NCI-H1694 (cell line): Measurements from ENCODE around the gene SERPINA9.

ENCODE experiments used
- DNase-seq: peaks from one replicate; lab custom pipeline; 2025; lab: John Stamatoyannopoulos, UW

SERPINA9 gene

DNA sequence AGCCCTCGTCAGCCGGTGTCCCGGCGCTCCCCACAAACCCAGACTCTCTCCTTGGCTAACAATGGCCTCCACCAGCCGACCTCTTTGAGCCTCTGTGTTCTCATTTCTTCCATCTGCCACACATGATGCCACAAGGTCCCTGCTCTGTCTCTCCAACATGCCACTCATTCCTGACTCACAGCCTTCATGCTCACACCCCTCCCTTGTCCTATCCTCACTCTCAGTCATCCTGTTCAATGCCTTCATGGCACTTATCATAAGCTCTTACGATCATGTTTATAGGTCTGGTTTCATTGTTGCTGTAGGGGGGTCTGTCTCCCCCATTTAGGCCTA lies 13.8 kb downstream of the SERPINA9 start:
- DNase-seq = no peak

- DNase-seq = no peak
Measured at GRCh38 chr14:94461526-94462218, 14.3 kb downstream of the SERPINA9 start.

DNA sequence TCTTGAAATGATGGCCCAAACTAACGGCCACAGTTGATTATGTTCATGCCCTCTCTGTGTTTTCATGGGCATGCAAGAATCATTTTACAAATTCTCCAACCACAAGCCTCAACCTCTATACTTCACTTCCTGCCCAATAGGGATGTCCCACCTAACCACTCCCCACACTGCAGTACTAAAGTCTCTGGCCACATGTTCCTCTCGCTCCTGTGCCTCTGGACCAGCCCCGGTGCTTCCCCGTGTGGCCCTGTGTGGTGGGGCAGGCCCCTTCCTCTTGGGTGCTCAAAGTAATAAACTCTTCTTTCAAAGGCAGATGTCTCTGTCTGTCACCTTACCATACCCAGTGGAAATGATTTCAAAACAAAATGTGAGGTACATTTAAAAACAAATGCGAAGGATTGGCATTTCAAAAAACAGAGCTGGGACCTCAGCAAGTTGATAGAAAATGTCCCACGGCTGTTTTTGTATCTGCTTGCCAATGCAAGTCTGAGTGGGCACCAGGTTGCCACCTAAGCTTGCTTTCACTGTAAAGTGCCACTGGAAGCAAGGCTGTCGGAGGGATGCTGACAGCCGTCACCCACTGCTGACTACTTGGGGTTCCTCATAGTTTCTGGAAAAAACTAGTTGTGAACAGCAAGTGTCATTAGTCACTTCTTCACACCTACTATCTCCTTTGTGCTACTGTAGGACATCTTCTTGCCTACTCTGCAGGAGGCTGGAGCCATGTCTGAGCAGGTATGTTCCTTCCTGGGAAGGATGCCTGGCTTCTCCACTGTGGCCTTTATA lies 15.2 kb downstream of the SERPINA9 start:
- DNase-seq = no peak

DNA sequence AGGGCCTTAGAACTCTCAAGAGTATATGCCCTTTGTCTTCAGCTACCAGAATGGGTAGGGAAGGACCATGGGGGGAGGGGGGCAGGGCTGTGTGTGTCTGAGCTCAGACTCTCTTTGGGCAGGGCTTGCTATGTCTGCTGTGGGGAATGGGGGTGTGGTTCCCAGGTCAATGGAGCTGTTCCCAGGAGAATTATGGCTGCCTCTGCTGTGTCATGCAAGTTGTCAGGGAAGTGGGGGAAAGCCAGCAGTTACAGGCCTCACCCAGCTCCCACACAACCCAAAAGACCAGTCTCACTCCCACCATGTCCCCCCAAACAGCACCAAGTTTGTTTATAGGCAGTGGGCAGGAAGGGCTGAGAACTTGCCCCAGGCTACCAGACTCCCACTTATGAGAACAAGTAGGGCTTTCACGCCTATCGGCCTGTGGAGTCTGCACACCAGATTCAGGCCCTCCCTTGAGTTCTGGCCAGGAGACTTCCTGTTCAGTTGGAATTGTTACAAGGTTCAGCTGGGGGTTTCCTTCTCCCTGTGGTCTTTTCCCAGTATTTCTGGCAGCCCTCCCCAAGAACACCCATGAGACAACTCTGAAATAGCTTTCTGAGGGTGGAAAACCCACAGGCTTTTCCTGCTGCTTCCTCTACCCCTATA lies 17.3 kb downstream of the SERPINA9 start:
- no peak for DNase-seq

DNA sequence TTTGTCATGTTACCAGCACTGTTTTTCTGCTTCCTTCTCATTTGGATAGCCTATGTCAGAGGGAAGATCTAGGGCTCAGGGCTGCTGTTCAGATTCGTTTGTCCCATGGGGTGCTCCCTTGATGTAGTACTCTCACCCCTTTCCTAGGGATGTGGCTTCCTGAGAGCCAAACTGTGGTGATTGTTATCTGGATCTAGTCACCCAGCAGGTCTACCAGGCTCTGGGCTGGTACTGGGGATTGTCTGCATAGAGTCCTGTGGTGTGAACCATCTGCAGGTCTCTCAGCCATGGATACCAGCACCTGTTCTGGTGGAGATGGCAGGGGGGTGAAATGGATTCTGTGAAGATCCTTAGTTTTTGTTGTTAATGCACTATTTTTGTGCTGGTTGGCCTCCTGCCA lies 17.9 kb downstream of the SERPINA9 start:
- DNase-seq = no peak

- no peak for DNase-seq
Measured at GRCh38 chr14:94455928-94456327, 20.1 kb downstream of the SERPINA9 start.

DNA sequence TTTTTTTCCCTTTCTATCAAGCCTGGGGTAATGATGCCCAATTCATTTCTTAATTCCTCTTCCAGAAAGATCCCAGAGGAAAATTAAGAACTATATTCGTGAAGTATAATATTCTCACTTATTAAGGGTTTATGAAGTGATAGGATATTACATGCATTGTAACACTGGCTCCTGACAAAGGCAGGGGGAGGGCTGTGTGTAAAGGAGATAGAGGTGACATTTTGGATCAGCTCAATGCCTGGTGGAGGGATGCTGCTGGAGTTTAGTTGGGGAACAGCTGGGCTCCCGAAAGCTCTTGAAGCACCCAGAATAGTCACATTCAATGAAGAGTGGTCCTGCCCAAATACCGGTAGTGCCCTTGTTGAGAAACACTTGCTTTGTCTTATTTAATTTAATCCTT lies 24.2 kb downstream of the SERPINA9 start:
- no peak for DNase-seq

- DNase-seq = no peak
Measured at GRCh38 chr14:94451091-94451771, 24.8 kb downstream of the SERPINA9 start.

- DNase-seq = no peak
Measured at GRCh38 chr14:94450722-94451090, 25.3 kb downstream of the SERPINA9 start.

- no peak for DNase-seq
Measured at GRCh38 chr14:94449930-94450329, 26.1 kb downstream of the SERPINA9 start.

DNA sequence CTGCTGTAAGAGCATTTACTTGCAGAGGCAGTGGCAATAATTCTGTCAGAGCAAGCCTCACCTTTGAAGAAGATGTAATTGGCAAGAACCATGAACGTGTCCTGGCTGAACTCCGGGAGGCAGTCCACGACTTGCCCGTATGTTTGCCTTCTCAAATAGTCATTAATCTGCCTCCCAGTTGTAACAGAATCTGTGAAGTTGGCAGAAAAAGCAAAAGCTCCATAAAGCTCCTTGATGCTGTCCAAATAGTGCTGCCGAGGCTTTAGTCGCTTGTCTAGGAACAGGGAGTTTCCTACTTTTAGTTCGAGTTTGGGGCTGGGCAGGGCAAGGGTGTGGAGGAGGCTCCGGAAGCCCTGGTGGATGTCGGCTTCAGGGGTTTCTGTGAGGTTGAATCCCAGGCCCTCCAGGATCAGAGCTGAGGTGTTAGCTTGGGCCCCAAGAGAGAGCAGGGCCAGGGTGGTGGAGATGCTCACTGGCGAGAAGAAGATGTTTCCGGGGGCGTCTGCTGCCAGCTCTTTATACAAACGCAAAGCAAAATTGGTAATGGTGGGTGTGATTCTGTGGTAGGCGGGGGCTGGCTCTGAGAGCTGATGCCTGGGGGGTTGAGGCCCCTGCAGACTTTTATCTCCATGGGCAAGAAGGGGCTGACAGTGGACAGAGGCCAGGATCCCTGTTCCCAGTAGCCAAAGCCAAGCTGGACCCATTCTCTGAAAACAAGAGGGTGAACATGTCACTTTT lies 27.8 kb downstream of the SERPINA9 start:
- peak; percentile 31 for DNase-seq

GRCh38 chr14:94447206-94447605 lies 28.8 kb downstream of the SERPINA9 start:
- DNase-seq = no peak

- no peak for DNase-seq
Measured at GRCh38 chr14:94446126-94446525, 29.9 kb downstream of the SERPINA9 start.

DNA sequence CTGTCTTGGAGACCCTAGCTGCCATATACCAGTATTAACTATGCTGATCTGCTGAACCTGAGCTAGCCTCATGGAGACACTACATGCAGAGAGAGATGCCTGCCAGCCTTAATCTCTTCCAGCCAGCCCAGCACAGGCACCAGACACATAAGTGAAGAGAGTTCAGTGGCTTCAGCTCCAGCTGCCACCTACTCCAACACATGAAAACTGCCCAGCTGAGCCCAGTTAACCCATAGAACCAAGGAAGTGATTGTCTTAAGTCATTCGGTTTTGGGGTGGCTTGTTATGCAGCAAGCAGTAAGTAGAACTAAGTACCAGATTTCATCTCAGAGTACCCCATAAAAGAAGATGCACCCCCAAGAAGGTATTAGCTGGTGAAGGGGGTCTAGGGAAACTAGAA lies 31.0 kb downstream of the SERPINA9 start:
- no peak for DNase-seq

DNA sequence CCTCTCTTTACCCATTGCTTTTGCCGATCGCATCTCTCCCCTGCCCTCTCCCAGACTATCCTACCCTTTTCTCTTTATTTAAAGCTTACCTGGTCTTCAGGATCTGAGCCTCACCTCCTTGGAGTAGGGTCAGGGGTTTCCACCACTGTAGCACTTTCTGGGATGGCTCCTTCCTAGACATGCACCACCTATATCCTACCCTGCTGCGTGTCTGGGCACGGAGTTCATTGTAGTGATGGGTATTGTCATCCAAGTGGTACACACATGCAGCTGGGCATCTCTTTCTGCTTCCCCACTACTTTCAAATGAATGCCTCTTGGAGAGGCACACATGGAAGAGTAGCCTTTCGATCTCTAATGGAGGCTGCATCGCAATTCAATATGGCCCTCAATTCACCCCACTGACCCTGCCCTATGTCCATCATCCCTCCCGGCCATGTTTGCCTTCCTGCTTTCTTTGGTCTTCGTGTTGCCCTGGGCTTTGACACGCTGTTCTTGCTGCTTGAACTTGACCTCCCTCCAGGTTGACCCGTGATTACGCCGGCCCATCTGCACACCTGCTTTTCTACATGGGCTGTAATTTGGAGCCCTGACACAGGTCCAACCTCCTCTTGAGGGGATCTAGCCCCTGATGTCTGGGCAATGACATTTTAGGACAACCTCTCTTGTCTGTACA lies 34.3 kb downstream of the SERPINA9 start:
- DNase-seq = no peak

DNA sequence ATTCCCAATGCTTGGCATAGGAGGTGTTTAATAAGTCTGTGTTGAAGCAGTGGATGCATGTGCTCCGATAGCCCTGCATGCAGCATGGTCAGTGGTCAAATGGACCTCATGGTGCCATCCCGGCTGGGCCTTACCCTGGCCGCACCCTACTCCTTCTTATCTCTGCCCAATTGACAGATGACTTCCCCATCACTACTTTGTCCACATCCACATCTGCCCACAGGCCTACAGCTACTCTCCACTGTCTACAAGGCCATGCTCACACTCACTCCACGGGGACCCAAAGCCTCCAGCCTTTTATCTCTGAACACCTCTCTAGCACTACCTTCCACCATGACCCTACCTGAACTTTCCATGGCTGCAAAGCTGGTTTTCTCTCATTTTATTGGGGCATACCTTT lies 34.9 kb downstream of the SERPINA9 start:
- DNase-seq = no peak

DNA sequence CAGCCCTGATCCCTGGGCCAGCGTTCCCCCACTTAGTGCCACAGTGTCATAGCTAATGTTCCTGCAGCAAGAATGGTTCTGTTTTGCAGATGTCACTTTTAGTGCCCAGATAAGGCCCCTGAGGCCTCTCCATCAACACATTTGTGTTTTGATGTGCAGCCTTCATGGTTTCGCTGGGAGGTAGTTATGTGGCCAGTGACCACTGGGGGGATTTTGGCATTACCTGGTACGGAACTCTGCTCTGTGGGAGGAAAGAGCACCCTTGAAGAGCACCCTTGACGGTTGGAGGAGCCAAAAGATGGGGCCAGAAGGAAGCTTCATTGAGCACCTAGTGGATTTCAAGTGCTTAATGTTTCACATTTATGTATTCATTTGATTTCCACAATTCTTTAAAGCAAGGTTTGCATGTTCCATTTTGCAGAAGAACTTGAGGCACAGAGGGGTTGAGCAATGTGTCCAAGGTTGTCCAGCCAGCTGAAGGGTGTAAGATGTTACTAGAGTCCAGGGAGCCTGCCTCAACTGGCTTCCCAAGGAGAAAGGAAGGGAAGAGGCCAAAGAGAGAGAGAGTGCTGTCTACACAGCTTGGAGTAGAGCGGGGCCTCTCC lies 36.4 kb downstream of the SERPINA9 start:
- no peak for DNase-seq

DNA sequence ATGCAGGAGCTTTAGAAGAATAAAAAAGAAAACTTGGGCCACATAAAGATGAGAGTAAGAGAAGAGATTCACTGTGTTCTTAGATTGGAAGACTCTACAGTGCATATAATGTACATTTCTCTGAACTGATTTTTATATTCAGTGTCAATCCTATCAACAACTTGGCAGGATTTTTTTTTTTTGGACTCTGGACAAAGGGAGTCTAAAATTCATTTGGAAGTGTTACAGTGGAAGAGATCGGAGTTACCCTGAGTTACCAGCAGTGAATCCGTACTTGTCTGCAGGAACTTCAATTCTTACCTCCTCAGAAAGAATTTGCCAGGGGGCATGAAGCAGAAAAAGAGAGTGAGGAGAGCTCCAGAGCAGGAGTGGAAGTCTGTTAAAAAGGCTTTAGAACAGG lies 47.4 kb downstream of the SERPINA9 start:
- no peak for DNase-seq

DNA sequence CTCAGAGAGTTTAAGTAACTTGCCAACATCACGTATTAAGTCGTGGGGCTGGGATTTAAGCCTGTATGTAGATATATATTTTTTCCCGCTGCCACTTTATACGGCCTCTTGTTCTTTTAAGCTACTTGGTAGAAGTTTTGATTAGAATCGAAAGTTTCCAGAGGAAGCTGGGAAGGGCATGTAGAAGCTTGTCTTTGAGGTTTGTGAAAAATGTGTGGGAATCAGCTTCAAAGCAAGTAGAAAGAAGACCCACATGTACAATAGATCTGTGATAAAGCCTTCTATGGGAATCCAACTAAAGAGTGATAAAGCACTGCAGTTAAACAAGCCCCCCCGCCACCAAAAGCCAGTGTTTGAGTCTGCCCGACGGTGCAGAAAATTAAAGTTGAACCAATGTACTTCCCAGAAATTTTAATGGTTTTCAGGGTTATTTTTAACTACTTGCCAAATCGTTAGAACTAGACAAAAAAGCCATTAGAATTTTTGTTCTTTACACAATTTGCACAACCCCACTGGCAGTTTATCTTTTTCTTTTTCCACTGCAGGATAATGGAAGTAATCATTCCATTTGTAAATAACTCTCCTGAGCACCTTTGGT lies 48.9 kb downstream of the SERPINA9 start:
- no peak for DNase-seq

- DNase-seq = no peak
Measured at GRCh38 chr14:94426526-94426925, 49.5 kb downstream of the SERPINA9 start.

DNA sequence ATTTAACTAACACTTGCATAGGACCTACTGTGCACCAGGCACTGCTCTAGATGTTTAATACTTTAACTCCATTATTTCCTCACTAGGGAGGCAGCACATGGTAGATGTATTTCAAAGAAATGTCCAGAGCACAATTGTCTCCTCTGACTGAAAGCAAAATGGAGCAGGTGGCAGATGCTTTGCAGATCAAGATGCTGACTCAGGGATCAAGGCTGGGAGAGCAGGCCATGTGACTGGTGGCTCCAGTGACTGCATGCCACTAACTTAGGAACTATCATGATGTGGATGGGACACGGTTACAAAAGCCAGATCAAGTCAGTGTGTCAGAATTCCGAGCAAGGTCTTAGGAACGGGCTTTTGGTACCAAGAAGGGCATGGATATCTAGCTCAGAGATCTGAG lies 51.6 kb downstream of the SERPINA9 start:
- DNase-seq = no peak
